ENCODE results near the gene GYS1.
A peak's percentile ranks its signal among the peaks of the same experiment; 100 is the strongest.

Gene GYS1

DNA sequence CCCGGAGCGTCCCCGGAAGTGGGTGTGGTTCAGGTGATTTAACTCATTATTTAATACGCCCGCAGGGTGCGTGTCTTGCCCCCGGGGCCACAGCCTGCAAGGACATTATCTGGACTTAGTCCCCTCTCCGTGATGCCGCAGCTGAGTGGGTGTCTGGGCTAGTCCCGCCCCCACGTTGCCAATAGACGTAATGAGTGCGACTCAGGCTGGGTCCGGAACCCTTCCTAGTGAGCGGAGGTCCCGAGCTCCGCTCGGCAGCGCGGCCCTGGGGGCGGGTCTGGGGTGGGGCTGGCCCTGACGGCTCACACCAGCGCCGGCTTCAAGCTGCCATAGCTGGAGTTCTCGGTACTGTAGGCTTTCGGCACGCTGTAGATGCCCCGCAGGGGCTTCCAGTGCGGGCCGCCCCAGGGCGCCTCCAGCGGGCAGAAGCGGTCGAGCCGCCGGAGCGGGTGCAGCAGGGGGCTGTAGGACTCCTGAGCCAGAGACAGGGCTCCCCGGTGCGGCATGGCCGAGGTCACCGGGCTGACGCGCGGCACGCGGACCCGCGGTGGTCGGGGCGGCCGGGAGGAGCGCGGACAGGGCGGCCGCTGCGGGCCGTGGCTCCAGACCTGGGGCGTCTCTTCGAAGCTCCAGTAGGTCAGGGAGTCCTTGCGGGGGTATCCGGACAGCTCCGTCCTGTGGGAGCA lies 24.7 kb upstream of the GYS1 start:
- peak; percentile 52 for DNase-seq

DNA sequence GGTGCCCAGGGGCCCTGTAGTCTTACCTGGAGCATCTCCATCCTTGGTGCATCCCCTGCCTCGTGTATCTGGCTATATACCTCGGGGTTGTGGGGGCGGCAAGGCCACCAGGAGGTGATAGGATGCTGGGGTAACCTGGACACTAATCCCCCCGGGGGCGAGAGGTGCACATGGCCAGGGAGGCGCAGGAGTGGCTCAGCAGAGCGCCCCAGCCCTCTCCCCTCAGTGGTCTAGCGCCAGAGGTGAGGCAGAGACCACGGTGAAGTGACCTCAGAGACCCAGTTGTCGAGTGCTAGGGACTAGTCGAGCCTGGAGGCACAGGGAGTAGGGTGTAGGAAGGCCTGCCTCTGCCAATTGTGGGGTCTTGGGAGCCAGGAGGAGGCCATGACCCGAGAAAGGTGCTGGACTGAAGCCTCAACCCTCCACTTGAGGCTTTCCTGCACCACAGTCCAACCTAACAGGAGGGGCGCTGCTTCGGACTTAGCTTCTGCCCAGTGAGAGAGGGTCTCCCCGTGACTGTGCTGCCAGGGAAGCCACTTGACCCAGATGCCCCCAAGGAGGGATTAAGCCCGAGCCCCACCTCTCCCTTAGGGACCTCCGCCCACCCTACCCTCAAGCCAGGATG lies 24.0 kb upstream of the GYS1 start, which contains the start of gene LHB:
LHB (minus strand) TSS at position 51 of the 625 bp plus-strand sequence; CDS start at position 41, 10 bp downstream.
- no peak for DNase-seq

DNA sequence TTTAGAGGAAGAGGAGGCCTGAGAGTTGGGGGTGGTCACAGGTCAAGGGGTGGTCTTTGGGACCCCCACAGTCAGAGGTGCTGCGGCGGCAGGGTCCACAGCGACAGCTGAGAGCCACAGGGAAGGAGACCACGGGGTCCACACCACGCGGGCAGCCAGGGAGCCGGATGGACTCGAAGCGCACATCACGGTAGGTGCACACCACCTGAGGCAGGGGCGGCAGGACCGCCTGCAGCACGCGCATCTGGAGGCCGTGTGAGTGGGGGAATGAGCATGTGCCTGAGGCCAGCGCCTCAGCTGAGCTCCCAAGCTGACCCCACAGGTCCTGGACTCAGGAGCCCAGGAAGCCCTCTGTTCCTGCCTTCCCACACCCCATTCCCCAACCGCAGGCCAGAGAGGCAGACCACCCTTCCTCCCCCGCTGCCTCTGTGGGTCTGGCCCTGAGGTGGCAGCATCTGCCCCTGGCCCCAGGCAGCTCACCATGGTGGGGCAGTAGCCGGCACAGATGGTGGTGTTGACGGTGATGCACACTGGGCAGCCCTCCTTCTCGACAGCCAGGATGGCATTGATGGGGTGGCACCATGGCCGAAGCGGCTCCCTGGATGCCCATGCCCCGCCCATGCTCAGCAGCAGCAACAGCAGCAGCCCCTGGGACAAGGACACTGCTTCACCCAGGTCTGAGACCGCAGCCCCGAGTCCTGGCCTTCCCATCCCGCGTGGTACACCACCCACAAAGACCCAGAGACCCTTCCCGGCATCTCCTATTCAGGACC lies 23.1 kb upstream of the GYS1 start:
- no peak for DNase-seq

DNA sequence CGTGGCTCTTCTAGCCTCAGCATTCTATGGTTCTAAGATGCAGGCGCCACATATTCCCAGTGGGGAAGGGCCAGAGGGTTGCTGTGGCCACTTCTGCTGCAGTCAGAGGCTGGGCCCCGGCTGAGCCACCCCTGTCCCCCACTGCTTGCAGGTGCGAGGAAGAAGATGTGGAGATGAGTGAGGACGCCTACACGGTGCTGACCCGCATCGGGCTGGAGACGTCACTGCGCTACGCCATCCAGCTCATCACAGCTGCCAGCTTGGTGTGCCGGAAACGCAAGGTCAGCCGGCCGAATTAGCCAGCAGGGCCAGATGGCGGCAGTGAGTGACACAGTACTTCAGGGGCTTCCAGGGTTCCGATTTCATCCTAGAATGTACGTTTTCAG lies 21.8 kb upstream of the GYS1 start:
- DNase-seq: no peak

DNA sequence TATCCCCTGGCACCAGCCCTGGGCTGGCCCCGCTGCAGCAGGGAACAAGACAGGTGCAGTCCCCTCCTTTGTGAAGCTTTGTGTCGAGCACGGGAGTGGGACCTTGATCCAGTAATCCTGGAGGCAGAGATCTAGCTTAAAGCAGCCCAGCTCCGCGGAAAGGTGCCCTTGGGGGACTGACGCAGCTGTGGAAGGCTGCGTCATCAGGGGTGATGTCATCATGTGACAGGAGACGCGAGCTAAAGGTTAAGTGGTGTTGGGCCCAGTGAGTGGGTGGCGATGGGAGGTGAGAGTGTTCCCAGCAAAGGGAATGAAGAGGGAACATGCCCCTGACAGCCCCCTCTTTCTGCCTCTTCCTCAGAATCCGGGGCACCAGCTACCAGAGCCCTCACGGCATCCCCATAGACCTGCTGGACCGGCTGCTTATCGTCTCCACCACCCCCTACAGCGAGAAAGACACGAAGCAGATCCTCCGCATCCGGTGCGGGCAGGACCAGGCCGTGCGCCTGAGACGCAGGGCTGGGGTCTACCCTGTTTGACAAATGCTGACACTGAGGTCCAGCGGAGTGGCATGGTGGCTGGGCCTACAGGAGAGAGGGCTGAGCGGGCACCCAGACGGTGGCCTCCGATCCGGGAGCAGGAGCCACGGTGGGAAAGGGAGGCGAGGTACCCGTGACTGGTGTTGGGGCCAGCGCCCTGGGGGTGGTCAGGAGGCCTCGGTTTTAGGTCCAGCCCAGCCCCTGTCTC lies 21.2 kb upstream of the GYS1 start:
- no peak for DNase-seq

DNA sequence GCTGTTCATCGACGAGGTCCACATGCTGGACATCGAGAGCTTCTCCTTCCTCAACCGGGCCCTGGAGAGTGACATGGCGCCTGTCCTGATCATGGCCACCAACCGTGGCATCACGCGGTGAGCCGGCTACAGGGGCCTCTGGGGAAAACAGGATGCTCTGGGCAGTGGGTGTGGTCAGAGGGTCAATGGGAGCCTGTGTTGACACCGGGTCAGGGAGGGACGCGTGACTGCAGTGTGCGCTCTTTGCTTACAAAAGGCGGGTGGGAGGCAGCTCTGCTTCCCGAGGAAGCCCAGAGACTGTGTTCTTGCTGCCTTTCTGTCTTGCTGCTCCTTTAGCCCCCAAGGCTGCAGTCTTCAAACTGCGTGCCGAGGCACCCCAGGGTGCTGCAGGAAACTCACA lies 18.1 kb upstream of the GYS1 start:
- no peak for DNase-seq

DNA sequence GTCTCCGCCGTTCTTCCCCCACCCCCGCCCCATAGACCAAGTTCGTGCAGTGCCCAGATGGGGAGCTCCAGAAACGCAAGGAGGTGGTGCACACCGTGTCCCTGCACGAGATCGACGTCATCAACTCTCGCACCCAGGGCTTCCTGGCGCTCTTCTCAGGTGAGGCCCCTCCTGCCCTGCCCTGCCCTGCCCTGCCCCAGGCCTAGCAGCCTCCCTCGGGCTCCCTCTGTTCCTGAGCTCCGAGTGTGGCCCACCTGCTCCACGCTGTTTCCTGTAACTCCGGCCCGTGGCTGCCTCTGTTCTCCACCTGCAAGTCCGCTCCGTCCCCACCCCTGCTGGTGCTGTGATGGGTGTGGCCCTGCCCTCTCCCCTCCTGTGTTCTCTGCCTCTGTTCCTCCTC lies 17.3 kb upstream of the GYS1 start:
- DNase-seq: no peak

DNA sequence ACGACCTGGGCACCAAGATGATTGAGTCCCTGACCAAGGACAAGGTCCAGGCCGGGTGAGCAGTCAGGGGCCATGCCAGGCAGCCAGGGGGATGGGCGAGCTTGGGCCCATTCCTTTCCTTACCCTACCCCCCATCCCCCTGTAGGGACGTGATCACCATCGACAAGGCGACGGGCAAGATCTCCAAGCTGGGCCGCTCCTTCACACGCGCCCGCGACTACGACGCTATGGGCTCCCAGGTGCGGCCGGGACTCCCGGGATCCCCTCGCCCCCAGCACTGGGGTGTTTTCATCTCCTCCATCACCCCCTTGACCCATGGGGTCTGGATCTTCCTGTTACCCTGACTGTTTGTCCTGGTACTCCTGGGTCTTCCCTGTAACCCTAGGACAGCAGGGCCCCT lies 16.7 kb upstream of the GYS1 start:
- DNase-seq: no peak

DNA sequence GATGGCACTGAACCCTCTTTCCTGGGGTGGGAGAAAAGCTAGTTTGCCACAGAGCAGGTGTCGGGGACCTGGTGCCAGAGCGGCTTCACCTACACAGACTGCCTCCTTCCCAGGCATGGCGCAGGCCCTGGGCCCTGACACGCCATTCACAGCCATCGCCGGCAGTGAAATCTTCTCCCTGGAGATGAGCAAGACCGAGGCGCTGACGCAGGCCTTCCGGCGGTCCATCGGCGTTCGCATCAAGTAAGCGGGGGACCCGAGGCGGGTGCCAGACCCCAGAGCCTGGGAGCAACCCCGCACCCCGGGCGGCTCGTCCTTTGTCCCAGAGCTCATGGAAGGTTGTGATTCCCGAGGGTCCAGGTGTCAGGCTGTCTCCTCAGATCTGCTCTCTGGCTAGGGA lies 13.8 kb upstream of the GYS1 start:
- DNase-seq: no peak

DNA sequence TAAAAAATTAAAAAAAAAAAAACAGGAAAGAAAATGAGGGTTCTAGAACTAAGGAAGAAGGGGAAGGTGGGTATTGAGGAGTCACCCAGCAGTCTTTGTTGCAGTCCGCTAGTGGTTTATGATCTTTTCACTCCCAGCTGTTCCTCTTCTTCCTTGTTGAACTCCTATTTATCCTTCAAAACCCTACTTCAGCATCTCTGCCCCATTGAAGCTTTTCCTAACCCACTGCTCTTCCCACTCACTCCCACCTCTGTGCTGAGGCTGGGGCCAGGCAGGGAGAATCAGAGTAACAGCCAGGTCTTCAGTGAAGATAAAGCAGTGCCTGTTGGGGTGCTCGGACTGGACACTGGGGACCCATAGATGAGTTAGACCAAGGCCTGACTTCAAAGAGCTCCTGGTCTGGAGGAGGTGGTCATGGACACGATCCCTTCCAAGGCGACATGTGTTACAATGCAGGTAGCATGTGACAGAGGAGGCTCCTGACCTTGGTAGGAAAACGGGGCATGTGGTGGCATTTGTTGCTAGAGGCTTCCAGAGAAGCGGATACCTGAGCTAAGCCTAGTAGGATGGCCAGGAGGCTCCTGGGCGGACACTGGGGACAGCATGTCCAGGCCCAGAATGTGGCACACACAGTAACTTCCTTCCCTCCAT lies 12.0 kb upstream of the GYS1 start:
- no peak for DNase-seq

DNA sequence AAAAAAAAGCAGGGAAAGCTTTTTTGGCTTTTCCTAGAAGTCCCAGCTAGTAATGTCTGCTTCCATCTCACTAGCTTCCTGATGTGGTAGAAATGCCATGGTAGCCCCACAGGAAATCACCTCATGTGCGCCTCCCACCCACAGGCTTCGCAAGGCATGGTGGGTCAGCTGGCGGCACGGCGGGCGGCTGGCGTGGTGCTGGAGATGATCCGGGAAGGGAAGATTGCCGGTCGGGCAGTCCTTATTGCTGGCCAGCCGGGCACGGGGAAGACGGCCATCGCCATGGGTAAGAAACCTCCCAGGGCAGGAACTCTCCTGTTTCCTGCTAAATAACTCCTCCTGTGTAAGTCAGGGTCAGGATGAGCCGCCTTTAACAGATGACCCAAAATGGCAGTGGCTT lies 11.0 kb upstream of the GYS1 start:
- DNase-seq: no peak

DNA sequence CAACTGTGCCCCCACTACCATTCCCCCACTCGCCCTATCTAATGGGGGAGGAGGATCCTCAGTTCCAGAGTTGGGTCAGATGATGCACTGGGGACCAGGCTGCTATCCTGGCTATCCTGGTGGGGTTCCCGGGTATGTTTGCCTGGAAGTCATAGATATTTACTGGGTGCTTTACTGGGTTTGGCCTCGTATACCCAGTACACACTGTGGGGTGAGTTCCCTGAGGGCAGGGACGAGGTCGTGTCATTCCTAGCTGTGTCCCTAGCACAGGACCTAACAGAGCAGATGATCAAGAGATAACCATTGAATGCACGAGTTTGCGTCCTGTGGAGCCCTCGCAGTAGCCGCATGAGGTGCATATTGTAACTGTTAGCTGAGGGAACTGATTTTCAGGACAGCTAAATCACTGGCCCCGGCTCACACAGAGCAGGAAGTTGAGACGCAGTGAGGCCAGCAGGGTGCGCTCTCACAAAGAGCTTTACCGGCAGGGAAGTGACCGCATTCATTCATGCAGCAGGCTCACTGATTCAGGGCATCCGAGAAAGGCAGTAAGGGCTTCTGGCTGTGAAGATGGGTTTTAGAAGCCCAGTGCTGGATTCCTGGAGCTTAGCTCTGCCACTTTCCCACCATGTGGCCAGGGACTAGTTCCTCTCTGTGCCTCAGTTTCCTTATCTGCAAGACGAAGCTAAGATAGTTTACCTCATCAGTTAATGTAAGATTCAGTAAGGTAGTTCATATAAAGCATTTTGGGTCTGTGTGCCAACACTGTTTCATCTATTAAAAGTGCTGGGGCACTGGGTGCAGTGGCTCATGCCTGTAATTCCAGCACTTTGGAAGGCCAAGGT lies 6.6 kb upstream of the GYS1 start:
- peak; percentile 67 for DNase-seq

DNA sequence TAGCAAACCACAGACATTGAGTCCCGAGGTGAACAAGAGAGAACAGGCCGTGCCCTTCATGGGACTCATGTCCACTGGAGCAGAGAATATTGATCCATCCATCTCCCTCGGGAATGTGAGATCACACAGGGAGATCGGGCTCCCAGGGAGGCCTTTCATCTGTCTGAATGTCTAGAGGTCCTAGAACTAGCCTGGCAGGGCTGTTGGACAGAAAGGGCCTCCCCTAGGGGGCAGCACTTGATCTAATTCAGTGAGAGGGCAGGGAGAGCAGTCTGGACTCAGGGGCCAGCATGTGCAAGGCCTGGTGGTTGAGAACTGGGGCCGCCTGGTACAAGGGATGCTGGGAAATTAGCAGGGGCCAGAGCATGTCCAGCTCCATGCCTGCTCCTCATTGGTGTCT lies 4.9 kb upstream of the GYS1 start:
- peak; percentile 48 for DNase-seq

DNA sequence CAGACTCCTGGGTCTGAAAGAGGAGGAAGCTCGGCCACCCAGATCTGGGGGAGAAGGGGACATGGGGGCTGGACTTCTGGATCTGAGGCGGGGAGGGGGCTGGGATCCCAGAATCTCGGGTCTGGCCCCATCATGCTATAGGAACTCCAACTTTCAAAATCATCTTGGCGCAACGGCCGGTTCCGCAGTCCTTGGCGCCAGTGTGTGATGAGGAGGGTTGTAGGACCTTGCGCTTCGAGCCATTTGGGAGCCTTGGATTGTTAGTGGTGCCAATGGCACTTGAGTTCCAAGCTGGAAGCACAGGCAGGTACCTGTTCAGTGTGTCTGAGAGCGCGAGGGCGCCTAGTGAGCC lies 902 bp upstream of the GYS1 start:
- no peak for DNase-seq

DNA sequence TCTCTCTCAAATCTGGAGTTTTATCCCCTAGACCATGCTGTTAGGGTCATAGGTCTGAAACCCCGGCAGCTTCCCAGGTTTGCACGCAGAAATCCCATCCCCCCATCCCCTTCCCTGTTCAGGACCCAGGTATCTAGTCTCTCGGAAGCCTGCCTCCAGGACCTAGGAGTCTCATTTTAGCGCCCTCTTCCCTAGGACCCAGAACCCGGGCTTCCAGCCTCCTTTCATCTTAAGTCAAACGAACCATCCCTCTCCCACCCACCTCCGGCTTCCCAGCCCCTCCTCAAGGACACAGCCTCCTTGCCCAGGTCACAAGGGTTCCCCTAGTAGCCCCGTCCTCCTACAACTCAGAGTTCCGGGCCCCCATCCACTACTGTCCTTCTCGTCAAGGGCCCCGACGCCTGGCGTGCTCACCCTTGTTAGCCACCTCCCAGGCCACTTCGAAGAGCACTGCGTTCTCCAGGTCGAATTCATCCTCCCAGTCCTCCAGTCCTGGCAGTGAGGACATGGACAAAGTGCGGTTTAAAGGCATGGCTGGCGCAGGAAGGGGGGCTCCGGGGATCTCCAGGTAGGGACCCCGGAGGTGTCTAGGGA lies 431 bp downstream of the GYS1 start:
- no peak for DNase-seq

DNA sequence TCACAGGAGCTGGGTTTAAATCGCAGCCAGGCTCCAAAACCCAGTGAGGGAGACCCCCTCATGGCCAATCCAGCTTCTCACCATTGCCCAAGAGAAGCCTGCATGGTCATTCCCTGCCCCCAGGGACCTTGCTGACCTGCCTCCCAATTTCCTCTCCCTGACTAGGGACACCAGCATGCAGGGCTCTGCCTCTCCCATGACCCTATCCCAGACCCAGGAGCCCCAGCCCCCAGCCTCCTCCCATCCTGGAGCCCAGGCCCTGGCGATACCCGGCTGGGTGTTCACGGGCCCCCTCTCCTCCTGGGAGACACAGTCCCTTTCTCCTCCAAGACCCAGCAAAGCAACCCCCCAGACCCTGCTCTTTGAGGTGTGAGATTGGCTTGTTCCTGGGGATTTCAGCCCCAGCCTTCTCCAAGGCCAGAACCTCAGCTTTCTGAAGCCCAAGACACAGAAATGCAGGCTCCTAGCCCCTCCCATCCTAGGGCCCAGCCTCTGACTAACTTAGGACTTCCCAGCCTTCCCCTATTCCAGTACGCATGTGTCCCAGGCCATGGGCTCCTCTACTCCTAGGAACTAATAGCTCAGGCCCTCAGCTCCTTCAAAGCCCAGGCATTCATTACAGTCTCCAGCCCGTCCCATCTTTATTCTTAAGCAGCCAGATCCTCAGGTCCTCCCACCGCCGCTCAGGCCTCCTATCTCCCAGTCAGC lies 1.1 kb downstream of the GYS1 start:
- peak; percentile 77 for DNase-seq

DNA sequence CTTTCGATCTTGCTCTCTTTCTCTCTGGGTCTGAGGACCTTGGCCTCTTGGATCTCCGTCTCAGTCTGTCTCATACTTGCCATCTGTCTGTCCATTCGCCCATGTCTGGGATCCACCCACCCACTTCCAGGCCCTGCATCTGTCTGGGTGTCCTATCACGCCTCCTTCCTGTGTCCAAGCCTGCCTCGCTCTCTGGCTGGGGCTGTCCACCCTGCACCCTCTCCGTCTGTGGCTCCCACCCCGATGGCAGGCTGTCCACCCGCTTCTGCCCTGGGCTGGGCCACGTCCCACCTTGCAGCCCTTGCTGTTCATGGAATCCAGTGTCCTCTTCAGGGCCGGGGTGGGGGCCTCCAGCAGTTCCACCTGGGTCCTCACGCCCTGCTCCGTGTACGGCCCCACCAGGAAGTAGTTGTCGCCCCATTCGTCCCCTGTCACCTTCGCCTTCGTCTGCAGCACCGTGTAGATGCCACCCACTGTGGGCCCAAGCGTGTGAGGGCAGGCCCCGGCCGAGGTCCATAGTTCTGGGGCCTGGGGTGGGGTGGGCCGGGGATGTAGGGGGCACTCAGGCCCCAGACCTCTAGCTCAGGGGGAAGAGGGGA lies 2.0 kb downstream of the GYS1 start:
- DNase-seq: no peak

DNA sequence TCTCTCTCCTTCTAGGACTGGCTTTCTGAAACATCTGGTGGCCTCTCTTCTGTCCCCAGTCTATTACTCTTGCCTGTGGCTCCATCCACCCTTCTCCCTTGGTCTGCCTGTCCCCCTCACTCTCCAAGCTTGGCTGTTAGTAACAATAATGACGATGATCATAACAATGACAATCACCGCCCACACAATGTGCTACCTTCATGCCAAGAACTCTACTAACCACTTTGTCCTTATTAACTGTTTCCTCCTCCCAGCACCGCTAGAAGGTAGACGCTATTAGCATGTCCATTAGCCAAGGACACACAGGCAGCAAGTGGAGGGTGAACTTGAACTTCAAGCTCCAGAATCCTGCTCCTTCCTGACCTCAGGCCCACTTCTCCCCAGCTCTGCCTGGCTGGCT lies 2.7 kb downstream of the GYS1 start:
- DNase-seq: no peak

DNA sequence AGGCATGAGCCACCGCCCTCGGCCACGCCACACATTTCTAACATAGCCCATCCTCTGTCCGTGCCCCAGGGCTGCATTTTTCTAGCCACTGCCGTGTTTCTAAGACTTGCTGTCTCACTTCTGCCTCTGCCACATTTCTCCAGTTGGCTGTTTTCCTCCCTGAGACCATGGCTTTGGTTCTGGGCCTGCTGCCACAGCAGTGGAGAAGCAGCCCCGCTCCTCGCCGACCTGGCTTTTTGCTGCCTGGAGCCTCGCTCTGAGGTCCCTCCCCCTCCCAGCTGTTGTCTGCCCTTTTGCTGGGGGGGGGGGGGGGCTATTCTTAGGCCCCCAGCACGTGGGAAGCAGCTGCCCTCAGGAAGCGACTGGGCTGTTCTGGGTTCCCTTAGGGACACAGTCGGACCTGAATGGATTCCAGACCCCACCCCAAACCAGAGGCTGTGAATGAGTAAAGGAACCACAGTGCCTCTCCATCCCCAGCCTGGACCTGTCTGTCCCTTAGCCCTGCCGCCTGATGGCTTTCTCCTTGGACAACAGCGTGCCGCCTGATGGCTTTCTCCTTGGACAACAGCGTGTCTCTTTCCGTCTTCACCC lies 3.3 kb downstream of the GYS1 start:
- DNase-seq: no peak

DNA sequence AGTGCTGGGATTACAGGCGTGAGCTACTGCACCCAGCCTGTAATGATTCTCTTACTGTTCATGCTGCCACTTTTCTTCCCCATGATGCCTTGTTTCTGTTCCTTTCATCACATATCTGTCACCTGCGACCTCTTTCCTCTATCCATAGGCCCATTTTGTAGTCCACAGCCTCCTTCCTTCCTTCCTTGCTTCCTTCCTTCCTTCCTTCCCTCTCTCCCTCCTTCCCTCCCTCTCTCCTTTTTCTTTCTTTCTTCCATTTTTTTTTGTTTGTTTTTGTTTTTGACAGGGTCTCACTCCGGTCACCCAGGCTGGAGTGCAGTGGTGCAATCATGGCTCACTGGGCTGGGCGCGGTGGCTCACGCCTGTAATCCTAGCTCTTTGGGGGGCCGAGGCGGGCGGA lies 4.2 kb downstream of the GYS1 start:
- DNase-seq: no peak

Measured in fibroblast of upper back skin (primary cell).